Activated naive CD4-positive, alpha-beta T cell treated with anti-CD3 and anti-CD28 coated beads, Interleukin-2, amount 50 U/mL, for 24 hours (primary cell): ENCODE measurements around the gene VTI1A.
"Not testable (repeated sequence)": the region's sequence is repeated elsewhere in the genome, so short reads cannot be mapped to it uniquely, and the experiment has no call there.

ENCODE experiments used
- H3K27ac Mint-ChIP-seq: one replicate; pipeline ENCODE4 v1.8.0; 2021; ENCODE audit warnings: mild to moderate bottlenecking, mixed read lengths
- H3K27me3 Mint-ChIP-seq: one replicate; pipeline ENCODE4 v1.8.0; 2021; ENCODE audit warnings: mixed read lengths
- H3K36me3 Mint-ChIP-seq: one replicate; pipeline ENCODE4 v1.8.0; 2021; ENCODE audit warnings: mixed read lengths
- H3K4me1 Mint-ChIP-seq: one replicate; pipeline ENCODE4 v1.8.0; 2021; ENCODE audit warnings: mixed read lengths
- H3K4me3 Mint-ChIP-seq: one replicate; pipeline ENCODE4 v1.8.0; 2021; ENCODE audit warnings: mild to moderate bottlenecking, mixed read lengths
- H3K9me3 Mint-ChIP-seq: one replicate; pipeline ENCODE4 v1.8.0; 2021; ENCODE audit warnings: mixed read lengths

The VTI1A gene

DNA sequence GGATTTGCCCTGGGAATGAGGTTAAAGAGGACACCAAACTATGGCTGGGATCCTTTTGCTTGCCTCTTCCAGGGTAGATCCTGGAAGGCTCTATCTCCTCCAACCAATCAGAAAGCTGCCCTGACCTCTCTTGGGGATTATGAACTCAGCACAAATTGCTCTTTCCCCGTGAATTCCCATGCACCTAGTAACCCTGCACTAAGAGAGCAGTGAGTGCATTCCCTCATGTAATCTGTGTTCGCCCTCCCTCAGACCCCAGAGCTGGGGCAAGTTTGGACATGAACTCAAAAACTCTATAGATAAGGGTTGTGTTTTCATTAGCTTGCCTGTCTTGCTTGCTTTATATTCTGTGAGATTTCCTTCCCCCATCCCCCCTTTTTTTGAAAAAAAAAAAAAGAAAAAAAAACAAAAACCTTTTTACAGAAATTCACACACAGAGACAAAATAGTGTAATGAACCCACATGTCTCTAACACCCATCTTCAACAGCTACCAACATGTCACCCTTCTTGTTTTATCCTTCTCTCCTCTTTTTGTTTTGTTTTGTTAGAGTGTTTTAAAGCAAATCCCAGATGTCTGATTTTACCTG, 277.5 kb downstream of the VTI1A start:
- no peaks in the 10 kb centered on the region for H3K9me3 Mint-ChIP-seq
- peaks cover 12% of the 10 kb centered on the region for H3K36me3 Mint-ChIP-seq
- no peak overlapping the region for H3K27ac Mint-ChIP-seq
- no peaks in the 10 kb centered on the region for H3K27me3 Mint-ChIP-seq
- H3K4me3 Mint-ChIP-seq = no peak overlapping the region
- no peaks in the 10 kb centered on the region for H3K4me1 Mint-ChIP-seq

DNA sequence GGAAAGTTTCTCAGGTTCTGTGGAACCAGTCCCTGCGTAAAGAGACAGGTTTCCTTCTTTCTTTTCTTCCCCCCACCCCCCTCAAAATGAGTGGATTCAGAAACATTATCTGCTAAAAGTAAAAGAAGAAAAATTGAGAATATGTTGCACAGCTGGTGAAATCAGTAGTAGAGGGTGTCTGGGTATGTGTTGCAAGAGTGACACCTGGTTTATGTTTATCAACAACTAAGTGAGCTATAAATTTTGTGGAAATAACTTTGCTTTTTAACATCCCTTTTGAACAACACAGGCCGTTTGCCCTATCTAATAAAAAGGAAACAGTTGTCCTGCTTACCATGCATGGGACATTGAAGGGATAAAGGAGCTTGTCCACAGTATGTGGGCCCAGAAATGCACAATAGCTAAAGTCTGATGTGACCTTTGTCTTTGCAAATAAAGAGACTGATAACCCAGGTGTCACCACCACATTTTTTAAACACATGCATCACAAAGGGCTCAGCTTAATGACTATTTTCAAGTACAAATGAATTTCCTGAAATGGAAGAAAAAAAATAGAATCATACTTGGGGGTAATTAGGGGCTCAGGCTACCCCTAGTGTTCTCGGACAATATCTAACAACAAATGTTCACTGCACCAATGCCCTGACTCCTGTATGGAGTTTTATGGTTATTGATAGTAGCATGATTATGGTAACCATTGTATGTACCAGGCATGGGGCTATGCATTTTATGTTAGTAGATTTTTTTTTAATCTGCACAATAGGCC, 281.3 kb downstream of the VTI1A start:
- H3K9me3 Mint-ChIP-seq = no peaks in the 10 kb centered on the region
- no peak overlapping the region for H3K4me3 Mint-ChIP-seq
- H3K27ac Mint-ChIP-seq = no peak overlapping the region
- H3K27me3 Mint-ChIP-seq = no peaks in the 10 kb centered on the region
- H3K4me1 Mint-ChIP-seq = no peaks in the 10 kb centered on the region
- H3K36me3 Mint-ChIP-seq = peaks cover 9% of the 10 kb centered on the region

DNA sequence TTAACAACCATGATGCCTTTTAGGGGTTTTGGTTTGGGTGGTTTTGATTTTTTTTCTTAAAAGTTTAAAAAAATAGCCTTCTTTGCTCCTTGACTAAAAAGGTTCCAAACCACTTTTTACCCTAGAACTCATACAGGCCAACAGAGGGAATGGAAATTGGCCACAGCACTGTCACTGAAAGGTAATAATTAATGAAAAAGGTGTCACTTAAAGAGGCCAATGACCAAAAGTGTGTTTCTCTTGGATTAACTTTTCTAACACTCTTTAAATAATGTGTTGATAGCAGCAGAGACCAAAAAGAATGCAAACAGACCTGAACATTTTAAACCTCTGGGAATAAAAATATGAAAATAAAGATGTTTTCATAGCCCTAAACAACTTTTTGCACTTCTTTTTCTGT, 282.0 kb downstream of the VTI1A start:
- H3K27me3 Mint-ChIP-seq = no peaks in the 10 kb centered on the region
- H3K9me3 Mint-ChIP-seq = no peaks in the 10 kb centered on the region
- no peak overlapping the region for H3K27ac Mint-ChIP-seq
- H3K4me3 Mint-ChIP-seq = no peak overlapping the region
- H3K4me1 Mint-ChIP-seq = no peaks in the 10 kb centered on the region
- H3K36me3 Mint-ChIP-seq = peaks cover 9% of the 10 kb centered on the region

DNA sequence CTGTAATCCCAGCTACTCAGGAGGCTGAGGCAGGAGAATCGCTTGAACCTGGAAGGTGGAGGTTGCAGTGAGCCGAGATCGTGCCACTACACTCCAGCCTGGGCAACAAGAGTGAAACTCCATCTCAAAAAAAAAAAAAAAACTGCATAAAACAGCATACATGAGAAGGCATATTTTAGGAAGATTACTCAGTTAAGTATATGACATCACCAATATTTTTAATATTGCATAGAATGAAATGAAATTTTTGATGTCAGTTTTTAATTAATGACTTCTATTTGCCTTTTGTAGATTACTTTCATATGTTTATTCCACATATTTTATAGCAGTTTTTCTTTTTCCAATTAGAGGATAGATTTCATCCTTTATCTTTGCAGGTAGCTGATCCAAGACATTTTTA, 284.4 kb downstream of the VTI1A start:
- not testable (repeated sequence) for H3K36me3 Mint-ChIP-seq, H3K27ac Mint-ChIP-seq, H3K27me3 Mint-ChIP-seq, H3K4me1 Mint-ChIP-seq, H3K9me3 Mint-ChIP-seq, H3K4me3 Mint-ChIP-seq

DNA sequence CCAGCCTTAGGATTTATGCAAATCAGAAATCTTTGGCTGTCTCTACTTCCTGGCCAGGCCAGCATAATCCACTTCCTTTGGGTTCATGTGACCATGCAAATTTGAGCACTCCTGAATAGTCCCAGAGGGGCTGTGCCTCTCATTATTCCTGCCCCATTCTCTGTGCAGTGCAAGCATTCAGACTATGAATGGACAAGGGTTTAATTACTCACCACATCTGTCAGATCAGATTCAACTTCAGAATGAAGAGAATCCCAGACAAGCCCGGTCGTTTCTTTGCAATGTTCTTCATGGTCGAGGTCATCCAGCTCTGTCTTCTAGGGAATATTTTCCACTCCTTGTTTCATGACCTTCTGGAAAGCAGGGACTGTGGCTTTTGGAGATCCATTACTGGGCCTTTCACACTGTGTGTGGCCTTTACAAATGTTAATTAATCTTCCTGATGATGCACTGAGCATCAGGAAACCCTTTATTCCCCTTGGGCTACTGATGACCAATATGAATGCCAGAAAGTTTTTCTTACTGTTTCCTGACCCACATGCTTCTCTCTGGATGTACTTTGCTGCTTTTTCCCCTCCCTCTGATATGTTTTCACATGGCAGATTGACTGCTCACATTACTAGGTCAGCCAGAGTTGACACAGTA, 285.4 kb downstream of the VTI1A start:
- H3K27me3 Mint-ChIP-seq = no peaks in the 10 kb centered on the region
- H3K36me3 Mint-ChIP-seq = peaks cover 10% of the 10 kb centered on the region
- H3K9me3 Mint-ChIP-seq = no peaks in the 10 kb centered on the region
- H3K27ac Mint-ChIP-seq = no peak overlapping the region
- no peaks in the 10 kb centered on the region for H3K4me1 Mint-ChIP-seq
- H3K4me3 Mint-ChIP-seq = no peak overlapping the region

DNA sequence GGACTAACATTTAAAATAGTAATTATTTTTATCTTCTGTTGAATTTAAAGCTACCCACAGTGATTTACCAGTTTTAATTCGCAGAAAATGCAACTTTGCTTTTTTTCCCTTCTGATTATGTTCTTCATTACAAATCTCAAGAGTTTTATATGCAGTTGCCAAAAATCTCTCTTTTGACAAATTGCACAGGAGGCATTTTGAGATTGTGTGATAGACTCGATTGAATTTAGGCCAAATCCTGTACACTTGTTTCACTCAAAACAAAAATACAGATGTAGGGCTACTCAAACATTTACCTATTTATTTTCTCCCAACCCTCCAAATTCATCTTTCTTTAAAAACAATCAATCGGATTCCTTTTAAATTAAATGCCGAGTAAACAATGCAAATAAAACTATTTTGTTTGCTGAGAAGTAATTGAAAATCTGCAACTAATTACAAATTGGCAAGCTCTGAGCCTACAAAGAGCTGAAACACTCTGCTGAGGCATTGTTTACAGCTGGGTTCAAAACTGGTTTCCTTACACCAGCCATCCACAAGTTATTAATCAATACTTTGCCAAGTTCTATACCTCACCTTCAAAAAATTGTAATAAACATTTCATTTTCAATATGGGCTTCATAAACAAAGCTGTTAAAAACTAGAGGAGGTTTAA, 288.2 kb downstream of the VTI1A start:
- H3K9me3 Mint-ChIP-seq = no peaks in the 10 kb centered on the region
- H3K4me1 Mint-ChIP-seq = no peaks in the 10 kb centered on the region
- no peak overlapping the region for H3K4me3 Mint-ChIP-seq
- H3K27me3 Mint-ChIP-seq = no peaks in the 10 kb centered on the region
- H3K27ac Mint-ChIP-seq = no peak overlapping the region
- peaks cover 20% of the 10 kb centered on the region for H3K36me3 Mint-ChIP-seq

DNA sequence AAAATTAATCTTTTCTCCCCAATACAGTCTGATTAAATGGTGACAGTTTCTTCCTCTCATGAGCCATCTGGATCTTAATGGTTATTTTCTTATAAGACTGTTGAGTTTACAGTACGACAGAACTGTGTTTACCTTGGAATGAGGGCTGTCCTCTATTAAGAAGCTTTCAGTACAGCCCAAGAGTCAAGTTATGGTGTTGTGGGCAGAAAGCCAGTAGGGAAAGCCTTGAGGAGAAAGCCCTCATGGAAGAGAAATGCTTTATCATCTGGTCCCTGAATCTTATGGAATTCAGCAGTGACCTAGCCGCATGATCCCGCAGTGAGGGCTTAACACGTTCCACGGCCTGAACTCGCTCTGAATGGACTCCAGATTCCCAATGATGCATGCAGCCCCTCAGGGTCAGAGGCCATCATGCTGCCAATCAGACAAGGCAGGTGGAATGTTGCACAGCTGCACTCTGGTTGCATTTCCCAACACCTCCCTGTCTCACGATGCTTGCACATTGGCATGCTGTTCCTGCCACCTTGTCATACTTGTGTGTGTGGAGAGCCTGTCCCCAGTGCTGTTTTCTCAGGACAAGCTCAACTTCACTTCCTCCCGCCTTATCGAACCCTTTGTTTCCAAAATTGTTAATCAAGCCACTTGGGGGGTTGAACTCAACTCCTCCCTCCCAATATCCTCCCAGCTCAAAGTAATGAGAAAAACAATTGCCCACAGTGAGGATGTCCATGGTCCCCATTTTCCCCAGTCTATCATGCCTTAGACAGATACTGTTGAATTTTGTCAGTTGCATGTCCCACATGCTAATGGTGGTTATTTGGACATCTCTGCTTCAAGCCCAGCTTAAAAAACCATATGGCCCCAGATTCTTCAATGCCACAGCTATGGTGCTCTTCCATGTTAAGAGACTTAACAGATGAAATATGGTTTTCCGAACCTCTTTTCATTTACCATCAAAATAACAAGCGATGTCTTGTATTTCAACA, 291.9 kb downstream of the VTI1A start:
- no peaks in the 10 kb centered on the region for H3K27me3 Mint-ChIP-seq
- peaks cover 25% of the 10 kb centered on the region for H3K36me3 Mint-ChIP-seq
- no peaks in the 10 kb centered on the region for H3K9me3 Mint-ChIP-seq
- H3K27ac Mint-ChIP-seq = no peak overlapping the region
- H3K4me3 Mint-ChIP-seq = no peak overlapping the region
- H3K4me1 Mint-ChIP-seq = no peaks in the 10 kb centered on the region

DNA sequence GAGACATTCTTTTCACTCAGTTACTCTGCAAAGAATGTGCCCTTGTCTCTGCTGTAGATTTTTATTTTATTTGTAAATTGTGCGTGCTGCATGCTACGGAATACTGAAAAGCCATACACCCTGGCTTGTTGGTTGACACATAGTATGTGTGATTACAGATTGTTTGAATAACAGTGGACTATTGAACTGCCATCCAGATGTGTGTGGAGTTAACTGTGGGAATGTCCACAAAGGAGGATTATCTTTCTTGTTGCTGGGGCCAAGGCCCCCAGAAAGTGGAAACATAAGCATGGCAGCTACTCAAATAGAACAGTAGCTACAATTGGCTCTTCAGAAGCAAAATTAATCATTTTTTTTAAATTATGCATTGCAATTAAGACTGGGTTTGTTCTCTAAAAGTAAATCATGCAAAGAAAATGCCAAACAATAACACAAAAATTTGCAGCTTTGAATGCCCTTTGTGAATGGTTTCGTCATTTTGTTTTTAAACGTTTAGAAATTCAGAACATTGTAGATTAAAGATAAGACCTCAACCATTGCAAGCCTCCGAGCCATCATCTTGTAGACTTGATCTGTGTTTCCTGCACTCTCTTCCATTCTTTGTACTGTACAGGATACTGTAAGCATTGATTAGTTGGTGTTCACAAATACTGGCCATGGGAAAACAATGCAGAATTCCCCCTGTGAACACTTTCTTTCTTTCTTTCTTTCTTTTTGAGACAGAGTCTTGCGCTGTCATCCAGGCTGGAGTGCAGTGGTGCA, 292.8 kb downstream of the VTI1A start:
- Mint-ChIP-seq H3K27me3 (no peaks in the 10 kb centered on the region), H3K27ac (no peak overlapping the region), H3K4me3 (no peak overlapping the region), H3K9me3 (no peaks in the 10 kb centered on the region), H3K36me3 (peaks cover 29% of the 10 kb centered on the region), H3K4me1 (no peaks in the 10 kb centered on the region)

DNA sequence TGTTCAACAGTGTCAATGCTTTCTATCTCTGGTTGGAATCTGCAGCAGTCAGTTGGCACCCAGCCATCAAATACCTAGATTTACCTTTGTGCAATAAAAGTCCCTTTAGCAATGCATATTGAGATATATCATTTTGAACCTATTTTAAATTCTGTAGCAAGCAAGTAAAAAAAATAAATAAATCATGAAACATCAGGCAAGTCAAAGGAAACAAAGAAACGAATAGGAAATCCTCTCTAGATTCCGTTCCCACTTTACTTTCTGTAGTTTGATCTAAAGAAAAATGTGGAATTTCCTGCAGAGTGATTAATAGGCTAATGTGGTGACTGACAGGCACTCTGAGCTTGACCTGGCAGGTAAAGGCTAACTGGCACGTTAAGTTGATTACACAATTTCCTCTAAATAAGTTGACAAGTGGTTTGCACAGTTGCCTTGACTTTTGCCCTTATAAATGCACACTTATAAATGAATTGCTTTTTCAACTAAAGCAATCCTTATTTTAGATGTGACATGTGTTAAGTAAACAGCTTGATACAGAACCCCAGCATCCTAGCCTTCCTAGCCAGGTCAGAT, 294.9 kb downstream of the VTI1A start:
- no peak overlapping the region for H3K27ac Mint-ChIP-seq
- no peaks in the 10 kb centered on the region for H3K9me3 Mint-ChIP-seq
- no peaks in the 10 kb centered on the region for H3K27me3 Mint-ChIP-seq
- H3K4me3 Mint-ChIP-seq = no peak overlapping the region
- H3K36me3 Mint-ChIP-seq = peaks cover 30% of the 10 kb centered on the region
- no peaks in the 10 kb centered on the region for H3K4me1 Mint-ChIP-seq

DNA sequence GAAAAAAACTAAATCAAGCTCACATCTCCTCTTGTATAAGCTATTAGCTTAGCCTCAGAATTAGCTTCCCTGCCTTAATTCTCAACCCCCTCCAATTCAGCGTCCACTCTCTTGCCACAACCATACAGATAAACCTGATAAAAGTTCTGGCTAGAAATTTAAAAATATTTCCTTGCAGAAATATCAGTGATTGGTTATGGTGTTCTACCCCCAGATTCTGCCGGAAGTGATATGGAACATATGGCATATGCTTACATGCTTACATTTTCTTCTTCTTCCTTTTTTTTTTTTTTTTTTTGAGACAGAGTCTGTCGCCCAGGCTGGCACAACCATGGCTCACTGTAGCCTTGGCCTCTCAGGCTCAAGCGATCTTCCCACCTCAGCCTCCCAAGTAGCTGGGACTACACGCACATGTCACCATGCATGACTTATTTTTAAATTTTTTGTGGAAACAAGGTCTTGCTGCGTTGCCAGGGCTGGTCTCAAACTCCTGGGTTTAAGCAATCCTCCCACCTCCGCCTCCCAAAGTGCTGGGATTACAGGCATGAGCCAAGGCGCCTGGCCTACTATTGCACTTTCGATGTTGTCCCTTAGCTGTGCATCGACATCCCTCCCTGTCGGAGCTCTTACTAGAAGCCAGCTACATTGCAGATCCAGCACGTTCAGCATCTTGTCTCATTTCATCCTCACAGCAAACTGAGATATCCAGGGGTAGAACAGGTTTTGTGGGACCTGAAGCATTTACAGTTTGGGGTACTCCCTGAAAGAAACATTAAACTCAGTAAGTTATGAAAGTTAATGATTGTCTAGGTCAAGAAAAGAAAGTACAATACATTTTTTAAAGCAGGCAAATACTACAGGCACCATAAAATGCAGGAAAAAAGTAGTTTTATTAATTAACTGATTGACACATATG, 297.4 kb downstream of the VTI1A start:
- Mint-ChIP-seq H3K9me3 (no peaks in the 10 kb centered on the region), H3K4me3 (no peak overlapping the region), H3K4me1 (no peaks in the 10 kb centered on the region), H3K27ac (no peak overlapping the region), H3K27me3 (no peaks in the 10 kb centered on the region), H3K36me3 (peaks cover 17% of the 10 kb centered on the region)

DNA sequence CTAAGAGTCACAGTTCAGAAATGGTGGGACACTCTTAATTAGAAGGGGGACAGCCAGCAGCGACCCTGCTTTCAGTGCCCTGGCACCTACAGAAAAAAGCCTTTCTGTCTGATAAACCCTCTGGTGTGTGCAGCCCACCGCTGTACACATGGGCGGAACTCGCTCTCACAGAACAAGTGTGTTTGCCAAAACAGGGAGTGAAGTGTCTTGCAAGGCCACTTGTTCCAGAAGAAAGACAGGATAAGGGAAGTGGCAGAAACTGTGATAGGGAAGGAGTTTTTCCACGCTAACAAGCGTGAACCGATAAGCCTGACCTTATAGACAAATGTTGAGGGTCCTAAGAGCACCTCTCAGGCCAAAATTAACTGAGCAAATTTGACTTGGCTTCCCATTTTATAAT, 299.3 kb downstream of the VTI1A start:
- Mint-ChIP-seq H3K4me3 (no peak overlapping the region), H3K27me3 (no peaks in the 10 kb centered on the region), H3K36me3 (peaks cover 19% of the 10 kb centered on the region), H3K4me1 (no peaks in the 10 kb centered on the region), H3K9me3 (no peaks in the 10 kb centered on the region), H3K27ac (no peak overlapping the region)

DNA sequence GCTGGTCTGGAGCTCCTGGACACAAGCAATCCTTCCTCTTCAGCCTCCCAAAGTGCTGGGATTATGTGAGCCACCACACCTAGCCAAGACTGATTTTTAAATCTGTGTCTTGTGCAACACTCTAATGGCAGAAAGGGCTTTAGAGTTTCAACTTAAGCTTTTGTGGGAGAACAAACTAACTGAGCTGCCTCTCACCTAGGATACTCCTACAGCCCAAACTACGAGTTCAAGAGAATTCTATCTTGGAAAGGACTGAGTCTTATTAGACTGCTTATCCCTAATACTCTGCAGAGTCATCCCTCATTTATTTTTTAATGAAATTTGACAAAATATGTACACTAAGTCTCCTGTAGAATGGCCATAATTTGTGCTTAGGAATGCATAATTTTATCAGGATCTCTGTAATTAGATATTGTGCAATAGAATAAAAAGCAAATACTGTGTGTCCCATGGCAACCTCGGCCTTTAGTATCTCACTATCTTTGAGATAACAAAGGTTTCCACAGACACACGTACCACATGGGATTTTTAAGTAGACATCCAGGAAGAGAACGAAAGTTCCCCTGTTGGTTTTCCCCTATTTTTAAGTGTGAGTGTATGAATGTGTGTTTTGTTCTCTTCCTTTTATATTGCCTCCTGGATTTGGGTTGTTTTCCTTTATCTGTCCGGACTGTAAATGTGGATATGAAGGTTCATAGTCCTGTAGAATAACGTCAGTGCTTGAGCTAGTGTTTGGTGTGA, 303.6 kb downstream of the VTI1A start:
- H3K9me3 Mint-ChIP-seq = no peaks in the 10 kb centered on the region
- H3K27me3 Mint-ChIP-seq = no peaks in the 10 kb centered on the region
- H3K36me3 Mint-ChIP-seq = peaks cover 6% of the 10 kb centered on the region
- no peak overlapping the region for H3K27ac Mint-ChIP-seq
- H3K4me3 Mint-ChIP-seq = no peak overlapping the region
- H3K4me1 Mint-ChIP-seq = no peaks in the 10 kb centered on the region

DNA sequence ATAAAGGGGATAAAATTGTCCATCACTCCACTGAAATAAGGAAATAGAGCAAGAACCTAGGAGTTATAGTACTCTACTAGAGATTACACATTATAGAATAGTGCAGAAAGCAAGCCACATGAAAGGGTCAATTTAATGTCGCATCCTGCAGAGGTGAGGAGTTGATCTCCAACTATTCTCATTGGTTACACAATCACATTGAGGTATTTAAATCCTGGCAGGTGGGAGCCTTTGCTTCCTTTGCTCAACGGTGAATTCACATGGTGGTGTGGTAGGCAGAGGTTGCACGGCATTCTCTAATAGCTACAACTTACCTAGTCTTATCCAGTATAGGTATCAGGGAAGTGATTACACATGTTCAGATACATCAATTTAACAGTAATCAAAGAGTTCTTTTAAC, 304.6 kb downstream of the VTI1A start:
- no peak overlapping the region for H3K4me3 Mint-ChIP-seq
- no peak overlapping the region for H3K27ac Mint-ChIP-seq
- H3K4me1 Mint-ChIP-seq = no peaks in the 10 kb centered on the region
- H3K9me3 Mint-ChIP-seq = no peaks in the 10 kb centered on the region
- H3K27me3 Mint-ChIP-seq = no peaks in the 10 kb centered on the region
- peaks cover 6% of the 10 kb centered on the region for H3K36me3 Mint-ChIP-seq
